ENCODE data around the gene KLHL13.

GRCh38 chrX:118062048-118062789 is 54.4 kb downstream of the KLHL13 start:
- TF ChIP-seq CTCF (IDR thresholded peaks at IDR 0.05) (no peak), SIN3A (IDR thresholded peaks at IDR 0.05; ENCODE audit: borderline replicate concordance, insufficient read depth, low read depth, low read length) (no peak)
